Stomach (tissue), 9 donors: Measurements from ENCODE around the gene AGA. TPM values are rescaled to one million over a fixed set of nuclear protein-coding genes. Genes with fewer than 3 reads are reported as not detected.

Experiments used
- DNase-seq, 2 donors: peaks; one replicate each; pipeline versions ENCODE4 v3.0.0 to v3.0.0-alpha.2; 2013 to 2019
- H3K27ac ChIP-seq, 5 donors: fragments of 200-600 bp in 4 of 5; sonication (generic) in 4 of 5; one replicate each; pipeline ENCODE4 v1.5.1; 2013 to 2019; ENCODE audit warnings: mild to moderate bottlenecking in 1 of 5, moderate library complexity in 1 of 5
- H3K27me3 ChIP-seq, 3 donors: fragments of 200-600 bp; sonication (generic); one replicate each; pipeline ENCODE4 v1.5.1; 2017 to 2019; ENCODE audit warnings: mixed run types in 1 of 3
- H3K36me3 ChIP-seq, 4 donors: fragments of 200-600 bp; sonication (generic); 1 replicate in 3 of 4; 2 replicates in 1 of 4; pipeline ENCODE4 v1.5.1; 2016 to 2019
- H3K4me1 ChIP-seq, 4 donors: fragments of 200-600 bp; sonication (generic); one replicate each; pipeline ENCODE4 v1.5.1; 2016 to 2019
- H3K4me3 ChIP-seq, 4 donors: fragments of 200-600 bp; sonication (generic) in 3 of 4; one replicate each; pipeline ENCODE4 v1.5.1; 2016 to 2019; ENCODE audit warnings: mild to moderate bottlenecking in 1 of 4
- H3K9me3 ChIP-seq, 4 donors: fragments of 200-600 bp; sonication (generic); one replicate each; pipeline ENCODE4 v1.5.1; 2016 to 2019
- CTCF ChIP-seq, 7 experiments: fragments of 450-650 bp in 4 of 7; fragments of 200-600 bp in 3 of 7; sonication (generic) in 3 of 7; IDR thresholded peaks; one replicate each; pipeline ENCODE4 v1.5.1; 2016 to 2019; ENCODE audit warnings: antibody characterized with exemption in 7 of 7, control low read depth in 2 of 7, mild to moderate bottlenecking in 1 of 7
- EP300 ChIP-seq: sonication (generic); formaldehyde crosslinking; IDR thresholded peaks from one replicate; pipeline ENCODE4 v1.6.1; 2017; ENCODE audit warnings: antibody characterized with exemption
- POLR2A ChIP-seq, 4 donors: fragments of 450-650 bp; IDR thresholded peaks; one replicate each; pipeline ENCODE4 v1.6.1; 2016; ENCODE audit warnings: antibody characterized with exemption in 4 of 4, control low read depth in 2 of 4, mild to moderate bottlenecking in 1 of 4, moderate library complexity in 1 of 4
- POLR2AphosphoS5 ChIP-seq, 3 donors: sonication (generic); formaldehyde crosslinking; IDR thresholded peaks; one replicate each; pipeline ENCODE4 v1.6.1; 2016; ENCODE audit warnings: antibody characterized with exemption in 3 of 3
- WGBS, 5 donors: extraction: QIAGEN DNeasy Blood & Tissue Kit in 3 of 5; methylation state at CpG; one replicate each; pipeline versions ENCODE4 v1.1.5 to v1.1.7; 2013 to 2018; 5-methylcytosine and 5-hydroxymethylcytosine counted together
- intact Hi-C: fragments of 100-400 bp; cut with DNase I; formaldehyde crosslinking; loops from one replicate; pipeline ENCODE4 v1.15.1; 2023; ENCODE audit warnings: low total_unique reads
- polyA plus RNA-seq, 3 donors: library from polyadenylated mRNA; stranded (reverse); fragments of 200-250 nt; gene quantifications; one replicate each; pipeline ENCODE4 v1.2.3, GENCODE V29; 2013
- total RNA-seq, 5 donors: library from RNA; depleted of rRNA; stranded (reverse); fragments of >200 nt; gene quantifications; one replicate each; pipeline versions ENCODE4 v1.1.0 to v1.2.3, GENCODE V29; 2014 to 2016
- donor health status: healthy with polysubstance abuse.
- donor health status: Bipolar disorder and iron deficiency.
- donor health status: healthy.

Gene AGA
- total and polyA plus RNA-seq, 8 donors, result 2.3 to 36.4 (median 7.3) TPM

- no peak overlapping the region for H3K27ac ChIP-seq
- intact Hi-C loops, result no loop called here
- no peak for DNase-seq
- H3K36me3 ChIP-seq, result no peaks in the 10 kb centered on the region
- TF ChIP-seq EP300 (no peak), CTCF (IDR thresholded peaks at IDR 0.05) (no peak)
- H3K27me3 ChIP-seq, result no peaks in the 10 kb centered on the region
- no peaks in the 10 kb centered on the region for H3K9me3 ChIP-seq
- WGBS, 5 donors, result 44 to 62% (median 53%) methylated on average over 2 of the region's 2 CpGs
- H3K4me3 ChIP-seq, result no peak overlapping the region
- H3K4me1 ChIP-seq, result no peaks in the 10 kb centered on the region
These were observed 36.7 kb downstream of the AGA start for GRCh38 chr4:177405508-177405907.

- WGBS, 5 donors, result 65 to 73% (median 72%) methylated on average over 4 of the region's 4 CpGs
- H3K27ac ChIP-seq, result no peak overlapping the region
- DNase-seq, result no peak
These were observed 37.3 kb downstream of the AGA start for GRCh38 chr4:177404986-177405385.

GRCh38 chr4:177404342-177404741 is 37.9 kb downstream of the AGA start:
- intact Hi-C loops, result no loop called here
- H3K4me1 ChIP-seq, result no peaks in the 10 kb centered on the region
- H3K27ac ChIP-seq, result no peak overlapping the region
- H3K36me3 ChIP-seq, result no peaks in the 10 kb centered on the region
- no peaks in the 10 kb centered on the region for H3K27me3 ChIP-seq
- H3K9me3 ChIP-seq, result no peaks in the 10 kb centered on the region
- no peak for TF ChIP-seq POLR2A (IDR thresholded peaks at IDR 0.05)
- no peak for TF ChIP-seq EP300
- no peak for TF ChIP-seq POLR2AphosphoS5 (IDR thresholded peaks at IDR 0.05)
- no peak for TF ChIP-seq CTCF (IDR thresholded peaks at IDR 0.05)
- no peak overlapping the region for H3K4me3 ChIP-seq
- DNase-seq, result no peak
- WGBS, 5 donors, result 75 to 83% (median 81%) methylated on average over 3 of the region's 3 CpGs

More at GRCh38 chr4:177404986-177405385, 37.3 kb downstream of the AGA start:
- no peaks in the 10 kb centered on the region for H3K36me3 ChIP-seq
- no peak overlapping the region for H3K4me3 ChIP-seq
- H3K4me1 ChIP-seq, result no peaks in the 10 kb centered on the region
- TF ChIP-seq POLR2AphosphoS5 (IDR thresholded peaks at IDR 0.05) (no peak), POLR2A (IDR thresholded peaks at IDR 0.05) (no peak), EP300 (no peak), CTCF (IDR thresholded peaks at IDR 0.05) (no peak)
- no peaks in the 10 kb centered on the region for H3K9me3 ChIP-seq
- intact Hi-C loops, result no loop called here
- no peaks in the 10 kb centered on the region for H3K27me3 ChIP-seq

GRCh38 chr4:177403746-177404145 is 38.5 kb downstream of the AGA start:
- Histone ChIP-seq H3K27ac (no peak overlapping the region), H3K4me3 (no peak overlapping the region), H3K36me3 (no peaks in the 10 kb centered on the region), H3K27me3 (no peaks in the 10 kb centered on the region), H3K4me1 (no peaks in the 10 kb centered on the region), H3K9me3 (no peaks in the 10 kb centered on the region)
- DNase-seq, result peak in 1 of 2 donors; percentile 29
- TF ChIP-seq POLR2AphosphoS5 (IDR thresholded peaks at IDR 0.05) (no peak), CTCF (IDR thresholded peaks at IDR 0.05) (no peak), EP300 (no peak), POLR2A (IDR thresholded peaks at IDR 0.05) (no peak)
- WGBS, 5 donors, result 28 to 41% (median 32%) methylated on average over 6 of the region's 6 CpGs
- intact Hi-C loops, result no loop called here
